Bronchial epithelial cell (primary cell): ENCODE data around the gene STXBP5. TPM values are rescaled to one million over a fixed set of nuclear protein-coding genes. Genes with fewer than 3 reads are reported as not detected.

Experiments used
- DNase-seq: peaks from one replicate; pipeline ENCODE4 v3.0.0-alpha.2; 2010; ENCODE audit warnings: low read depth
- FAIRE-seq: peaks from 2 replicates; lab custom pipeline; 2011; peaks lifted over from hg19 to GRCh38; lab: Jason Lieb, UNC
- H3K27me3 ChIP-seq: 2 replicates; pipeline ENCODE4 v1.5.1; 2011; ENCODE audit warnings: low read length; ENCODE audit not compliant: control insufficient read depth, insufficient read depth
- H3K36me3 ChIP-seq: 2 replicates; pipeline ENCODE4 v1.5.1; 2011; ENCODE audit warnings: low read length; ENCODE audit not compliant: control insufficient read depth, insufficient read depth
- H3K4me3 ChIP-seq: 2 replicates; pipeline ENCODE4 v1.5.1; 2011; ENCODE audit warnings: mild to moderate bottlenecking, low read depth, low read length, control low read depth
- total RNA-seq: library from RNA; depleted of rRNA; stranded (reverse); fragments of >200 nt; gene quantifications from 2 replicates; pipeline ENCODE4 v1.2.1, GENCODE V29; 2014
- TF ChIP-seq, protein P1 (sequence below): IDR thresholded peaks from 2 replicates; pipeline ENCODE4 v1.5.1; 2011; ENCODE audit warnings: mild to moderate bottlenecking, moderate library complexity, low read length, control low read depth, inconsistent platforms; ENCODE audit not compliant: insufficient read depth, severe bottlenecking

Gene STXBP5
- total RNA-seq, 1 donor from 2014 or later, result 19.2 TPM

DNA sequence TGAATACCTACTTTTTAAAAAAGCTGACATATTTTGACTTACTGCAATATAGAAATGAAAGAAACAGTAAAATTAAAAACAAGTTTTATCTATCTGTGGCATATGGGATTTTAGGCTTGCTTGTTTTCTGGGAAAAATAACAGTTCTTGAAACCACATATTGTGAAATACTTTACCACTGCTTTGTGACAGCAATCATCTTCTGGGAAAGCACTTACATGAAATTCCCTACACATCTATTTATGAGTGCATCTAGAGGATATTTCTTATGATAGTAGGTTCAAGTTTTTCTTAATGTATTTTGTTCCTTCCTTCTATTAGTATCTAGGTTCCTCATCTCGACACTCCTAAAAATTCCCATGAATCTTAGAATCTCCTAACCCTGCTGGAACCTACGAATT, 75.2 kb downstream of the STXBP5 start:
- H3K27me3 ChIP-seq, result no peaks in the 10 kb centered on the region
- FAIRE-seq (no peak), DNase-seq (no peak)
- TF ChIP-seq, protein P1, sequence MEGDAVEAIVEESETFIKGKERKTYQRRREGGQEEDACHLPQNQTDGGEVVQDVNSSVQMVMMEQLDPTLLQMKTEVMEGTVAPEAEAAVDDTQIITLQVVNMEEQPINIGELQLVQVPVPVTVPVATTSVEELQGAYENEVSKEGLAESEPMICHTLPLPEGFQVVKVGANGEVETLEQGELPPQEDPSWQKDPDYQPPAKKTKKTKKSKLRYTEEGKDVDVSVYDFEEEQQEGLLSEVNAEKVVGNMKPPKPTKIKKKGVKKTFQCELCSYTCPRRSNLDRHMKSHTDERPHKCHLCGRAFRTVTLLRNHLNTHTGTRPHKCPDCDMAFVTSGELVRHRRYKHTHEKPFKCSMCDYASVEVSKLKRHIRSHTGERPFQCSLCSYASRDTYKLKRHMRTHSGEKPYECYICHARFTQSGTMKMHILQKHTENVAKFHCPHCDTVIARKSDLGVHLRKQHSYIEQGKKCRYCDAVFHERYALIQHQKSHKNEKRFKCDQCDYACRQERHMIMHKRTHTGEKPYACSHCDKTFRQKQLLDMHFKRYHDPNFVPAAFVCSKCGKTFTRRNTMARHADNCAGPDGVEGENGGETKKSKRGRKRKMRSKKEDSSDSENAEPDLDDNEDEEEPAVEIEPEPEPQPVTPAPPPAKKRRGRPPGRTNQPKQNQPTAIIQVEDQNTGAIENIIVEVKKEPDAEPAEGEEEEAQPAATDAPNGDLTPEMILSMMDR, result no peak
- no peak overlapping the region for H3K4me3 ChIP-seq
- H3K36me3 ChIP-seq, result peaks cover 1% of the 10 kb centered on the region

DNA sequence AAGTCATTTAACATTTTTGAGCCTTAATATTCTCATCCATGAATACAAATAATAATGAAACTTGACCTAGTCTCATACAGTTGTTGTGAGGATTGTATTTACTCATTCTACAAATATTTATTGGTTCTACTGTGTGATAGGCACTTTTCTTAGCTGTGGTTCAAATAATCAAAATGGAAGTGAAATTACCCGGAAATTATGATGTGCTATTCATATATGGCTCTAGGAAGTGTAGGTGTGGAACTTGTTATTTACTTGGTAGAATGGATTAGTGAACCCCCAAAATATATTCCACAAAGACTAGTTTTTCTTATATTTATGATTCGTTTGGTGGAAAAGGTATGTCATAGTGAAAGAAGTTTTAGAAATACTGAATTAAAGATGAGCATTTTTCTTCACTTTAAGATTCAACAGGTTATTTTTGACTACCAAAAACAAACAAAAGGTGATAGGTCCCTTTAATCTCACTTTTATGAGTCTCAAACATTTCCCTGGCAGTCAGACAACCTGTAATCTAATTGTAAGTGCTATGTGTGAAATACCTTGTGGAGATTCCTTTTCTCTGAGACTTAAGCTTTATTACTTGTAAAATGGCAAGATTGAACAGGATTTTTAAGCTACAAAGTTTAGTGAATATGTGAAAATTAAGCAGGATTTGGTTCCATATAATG, 77.8 kb downstream of the STXBP5 start:
- TF ChIP-seq, protein P1, result no peak
- no peak overlapping the region for H3K4me3 ChIP-seq
- DNase-seq (no peak), FAIRE-seq (no peak)
- no peaks in the 10 kb centered on the region for H3K27me3 ChIP-seq
- H3K36me3 ChIP-seq, result peaks cover 1% of the 10 kb centered on the region

DNA sequence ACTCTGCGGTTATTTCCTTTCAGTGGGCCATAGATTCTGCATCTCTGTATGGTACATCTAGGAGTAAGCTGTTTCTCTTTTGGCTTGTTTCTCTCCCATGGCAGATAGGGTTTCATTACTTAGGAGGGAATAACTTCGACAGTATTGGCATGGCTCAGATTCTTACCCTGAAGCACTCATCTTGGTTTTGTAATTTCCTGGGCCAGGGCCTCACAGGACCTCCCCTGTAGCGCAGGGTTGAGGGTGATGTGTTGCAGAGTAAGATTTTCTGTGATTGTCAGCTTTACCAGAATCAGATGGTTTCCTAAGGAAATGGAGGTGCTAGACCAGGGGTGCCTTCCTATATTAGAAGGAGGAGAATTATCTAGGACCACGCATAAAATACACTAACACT, 78.3 kb downstream of the STXBP5 start:
- FAIRE-seq (no peak), DNase-seq (no peak)
- Histone ChIP-seq H3K36me3 (peaks cover 1% of the 10 kb centered on the region), H3K4me3 (no peak overlapping the region), H3K27me3 (no peaks in the 10 kb centered on the region)
- TF ChIP-seq, protein P1, result no peak

DNA sequence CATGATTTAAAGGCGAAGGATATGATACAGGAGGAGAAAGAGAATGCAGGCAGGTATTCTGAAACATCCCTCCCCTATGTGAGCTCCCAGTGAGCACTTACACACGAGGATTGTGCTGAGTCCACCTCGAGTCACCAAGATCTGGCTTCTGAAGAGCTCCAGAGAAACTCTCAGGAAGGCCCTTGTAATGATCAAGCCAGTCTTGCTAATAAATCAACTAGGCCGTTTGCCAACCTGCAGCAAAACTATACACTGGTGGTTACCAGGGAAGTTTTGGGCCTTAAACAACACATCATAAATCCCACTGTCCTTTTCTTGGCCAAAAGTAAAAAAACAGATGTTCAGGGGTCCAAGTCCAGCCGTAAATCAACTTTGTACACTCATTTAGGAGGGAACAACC, 79.2 kb downstream of the STXBP5 start:
- peaks cover 1% of the 10 kb centered on the region for H3K36me3 ChIP-seq
- TF ChIP-seq, protein P1, result no peak
- DNase-seq, result peak; percentile 13
- no peaks in the 10 kb centered on the region for H3K27me3 ChIP-seq
- FAIRE-seq, result no peak
- H3K4me3 ChIP-seq, result no peak overlapping the region

DNA sequence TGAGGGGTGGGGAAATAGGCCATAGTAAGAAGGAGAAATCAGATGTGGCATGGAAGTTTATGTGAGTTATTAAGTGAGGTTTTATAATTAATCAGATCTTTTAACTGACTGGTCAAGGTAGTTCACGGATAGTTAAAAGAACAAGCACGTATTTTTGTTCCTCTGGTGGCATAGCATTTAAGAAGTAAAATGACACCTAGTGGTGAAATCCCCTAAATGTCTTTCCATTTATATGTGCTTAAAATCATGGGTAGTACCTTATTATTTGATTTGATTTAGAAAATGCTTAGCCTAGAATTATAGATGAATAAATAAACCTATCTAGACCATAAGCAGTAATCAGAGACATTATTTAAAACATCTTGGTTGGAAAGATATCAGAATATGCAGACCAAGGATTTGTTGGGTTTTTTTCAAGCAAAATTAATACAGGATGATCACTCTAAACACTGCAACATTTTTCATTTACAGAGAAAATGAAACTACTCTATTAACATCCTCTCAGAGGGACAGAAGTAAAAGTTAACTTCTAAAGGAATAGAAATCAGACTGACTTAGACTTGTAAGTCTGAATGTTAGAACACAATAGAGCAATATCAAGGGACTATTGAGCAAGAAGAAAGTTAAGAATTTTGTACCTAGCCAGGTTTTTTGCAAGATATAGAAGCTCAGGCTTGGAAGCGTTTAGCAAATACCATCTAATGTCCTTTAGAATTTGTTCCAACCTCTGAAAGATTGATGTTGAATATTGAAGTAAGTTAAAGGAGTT, 81.1 kb downstream of the STXBP5 start:
- no peak overlapping the region for H3K4me3 ChIP-seq
- FAIRE-seq, result no peak
- no peaks in the 10 kb centered on the region for H3K27me3 ChIP-seq
- H3K36me3 ChIP-seq, result peaks cover 4% of the 10 kb centered on the region
- peak; percentile 64 for DNase-seq
- TF ChIP-seq, protein P1, result peak; percentile 40

DNA sequence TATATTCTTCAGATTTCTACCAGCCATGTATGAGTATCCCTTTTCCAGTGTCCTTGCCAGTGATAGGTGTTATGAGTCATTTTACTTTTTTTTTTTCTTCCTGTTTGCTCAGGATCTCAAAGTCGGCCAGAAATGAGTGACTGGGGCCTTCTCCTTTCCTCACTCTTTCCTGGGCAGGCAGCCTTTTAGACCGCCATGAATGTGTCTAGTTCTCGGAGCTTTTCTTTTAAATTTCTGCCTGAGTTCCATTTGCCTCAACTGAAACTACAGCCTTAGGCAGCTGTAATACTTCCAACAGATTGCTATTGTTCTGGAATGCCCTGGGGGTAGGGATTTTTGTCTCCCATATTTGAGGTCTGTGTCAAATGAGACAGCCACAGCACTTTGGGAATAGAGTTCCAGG, 83.7 kb downstream of the STXBP5 start:
- TF ChIP-seq, protein P1, result no peak
- Histone ChIP-seq H3K36me3 (peaks cover 4% of the 10 kb centered on the region), H3K4me3 (no peak overlapping the region), H3K27me3 (no peaks in the 10 kb centered on the region)
- peak; percentile 78 for DNase-seq
- no peak for FAIRE-seq
